ENCODE measurements around the gene FLNC.

GRCh38 chr7:128785738-128786137 lies 44.5 kb upstream of the FLNC start:
- TF ChIP-seq CTCF (IDR thresholded peaks at IDR 0.05) (no peak), POLR2A (IDR thresholded peaks at IDR 0.05) (no peak)
